K562 (cell line): ENCODE data around the gene FAM114A1. TPM values are rescaled to one million over a fixed set of nuclear protein-coding genes. Genes with fewer than 3 reads are reported as not detected.

Experiments used
- ATAC-seq: fragments of 200-7000 bp; cut with Tn5 transposase; 3 replicates; pipeline ENCODE4 v1.9.1; 2020; ENCODE audit warnings: moderate library complexity
- BruUV-seq: library from RNA; stranded (reverse); fragments of 400-500 nt; replicated peaks from 2 replicates; lab custom pipeline; 2021; lab: Mats Ljungman, UMichigan
- CTCF ChIA-PET: fragments of 300-600 bp; formaldehyde crosslinking; extraction: SDS; loops from one replicate; lab custom pipeline; 2021; ENCODE audit warnings: low intra/inter-chr PET ratio; lab: Yijun Ruan, JAX
- POLR2A ChIA-PET: fragments of 300-600, 350-650 bp; sonication (Branson Sonifier 250); formaldehyde crosslinking; extraction: SDS; loops from one replicate; lab custom pipeline; 2021; ENCODE audit warnings: antibody characterized with exemption, inconsistent platforms; lab: Yijun Ruan, JAX
- DNase-seq, 4 experiments: peaks; one replicate each; pipeline versions ENCODE4 v3.0.0 to v3.0.0-alpha.2; 2011 to 2018; ENCODE audit warnings: low spot score in 3 of 4, mixed read lengths in 3 of 4; ENCODE audit errors: extremely low read depth in 1 of 4
- FAIRE-seq: peaks from 2 replicates; lab custom pipeline; 2011; peaks lifted over from hg19 to GRCh38; lab: Jason Lieb, UNC
- H2AFZ ChIP-seq: 2 replicates; pipeline ENCODE4 v1.6.0; 2011; ENCODE audit warnings: low read depth, low read length, control low read depth, inconsistent platforms
- H3K27ac ChIP-seq: fragments of 200-600 bp; 3 replicates; pipeline ENCODE4 v1.8.0; 2011; ENCODE audit warnings: low read depth, mild to moderate bottlenecking, control low read depth, inconsistent platforms, low read length, moderate library complexity, mixed read lengths; ENCODE audit errors: extremely low read depth
- H3K27me3 ChIP-seq, 2 experiments: fragments of 300-600 bp in 1 of 2; 2 replicates in 1 of 2; 3 replicates in 1 of 2; pipeline versions ENCODE4 v1.6.0 to v1.8.0; 2011; ENCODE audit warnings: inconsistent platforms in 2 of 2, low read length in 2 of 2, mild to moderate bottlenecking in 1 of 2, mixed read lengths in 1 of 2, moderate library complexity in 1 of 2; ENCODE audit not compliant: control insufficient read depth in 2 of 2, insufficient read depth in 2 of 2
- H3K36me3 ChIP-seq: fragments of 300-600 bp; 3 replicates; pipeline ENCODE4 v1.8.0; 2011; ENCODE audit warnings: mild to moderate bottlenecking, low read length, inconsistent platforms; ENCODE audit not compliant: control insufficient read depth, insufficient read depth
- H3K4me1 ChIP-seq, 2 experiments: fragments of 200-600 bp in 1 of 2; replicated peaks in 1 of 2; 2 replicates in 1 of 2; 3 replicates in 1 of 2; pipeline versions ENCODE4 v1.5.1 to v1.8.0; 2011; ENCODE audit warnings: inconsistent platforms in 2 of 2, low read length in 2 of 2, mild to moderate bottlenecking in 1 of 2, mixed read lengths in 1 of 2, moderate library complexity in 1 of 2; ENCODE audit not compliant: control insufficient read depth in 2 of 2, insufficient read depth in 2 of 2
- H3K4me2 ChIP-seq: 2 replicates; pipeline ENCODE4 v1.6.1; 2011; ENCODE audit warnings: low read length, control low read depth, inconsistent platforms, mixed read lengths; ENCODE audit not compliant: insufficient read depth
- H3K4me3 ChIP-seq: fragments of 200-600 bp; sonication (generic), shearing (Covaris generic); 2 replicates; pipeline ENCODE4 v1.5.1; 2016; ENCODE audit warnings: control low read depth, inconsistent platforms
- H3K79me2 ChIP-seq: fragments of 200-600 bp; 3 replicates; pipeline ENCODE4 v1.8.0; 2011; ENCODE audit warnings: low read length, inconsistent platforms; ENCODE audit not compliant: control insufficient read depth, insufficient read depth
- H3K9ac ChIP-seq, 2 experiments: 2 replicates each; pipeline versions ENCODE4 v1.6.0 to v1.6.1; 2011; ENCODE audit warnings: low read depth in 2 of 2, low read length in 2 of 2, control low read depth in 1 of 2, inconsistent platforms in 1 of 2, mild to moderate bottlenecking in 1 of 2, mixed read lengths in 1 of 2; ENCODE audit not compliant: insufficient read depth in 1 of 2
- H3K9me1 ChIP-seq: one replicate; pipeline ENCODE4 v1.6.0; 2011; ENCODE audit warnings: inconsistent platforms, mild to moderate bottlenecking, low read length, moderate library complexity; ENCODE audit not compliant: control insufficient read depth, insufficient read depth
- H3K9me3 ChIP-seq: replicated peaks from 2 replicates; pipeline ENCODE4 v1.5.1; 2011; ENCODE audit warnings: low read depth, low read length, inconsistent platforms; ENCODE audit not compliant: control insufficient read depth, insufficient read depth
- H4K20me1 ChIP-seq: replicated peaks from 2 replicates; pipeline ENCODE4 v1.6.1; 2011; ENCODE audit warnings: low read length, inconsistent platforms, mixed read lengths; ENCODE audit not compliant: control insufficient read depth, insufficient read depth
- C11orf30 ChIP-seq: fragments of 450-650 bp; IDR thresholded peaks from 2 replicates; pipeline ENCODE4 v1.6.1; 2016; ENCODE audit warnings: low read depth, mild to moderate bottlenecking
- DDX20 ChIP-seq: fragments of 450-650 bp; IDR thresholded peaks from 2 replicates; pipeline ENCODE4 v1.6.1; 2016; ENCODE audit warnings: missing genetic modification characterization, low read depth, mild to moderate bottlenecking, missing compliant biosample characterization, moderate library complexity
- EP400 ChIP-seq: fragments of 450-650 bp; IDR thresholded peaks from 2 replicates; pipeline ENCODE4 v1.6.1; 2017; ENCODE audit warnings: antibody characterized with exemption, mild to moderate bottlenecking, moderate library complexity
- GTF2E2 ChIP-seq: fragments of 200-800 bp; sonication (Bioruptor generic); IDR thresholded peaks from 2 replicates; pipeline ENCODE4 v1.6.1; 2016; ENCODE audit warnings: missing genetic modification characterization, missing compliant biosample characterization
- KDM4B ChIP-seq, 2 experiments: fragments of 450-650 bp in 1 of 2; sonication (generic) in 1 of 2; IDR thresholded peaks; 2 replicates each; pipeline ENCODE4 v1.6.1; 2016 to 2017; ENCODE audit warnings: borderline replicate concordance in 2 of 2, antibody characterized with exemption in 1 of 2, low read depth in 1 of 2, mild to moderate bottlenecking in 1 of 2
- KLF6 ChIP-seq: fragments of 250-450 bp; sonication (Bioruptor Pico); IDR thresholded peaks from 2 replicates; pipeline ENCODE4 v1.4.0; 2020; ENCODE audit warnings: mild to moderate bottlenecking, moderate library complexity, borderline replicate concordance
- RBM34 ChIP-seq: fragments of 200-400 bp; formaldehyde crosslinking; IDR thresholded peaks from 2 replicates; pipeline ENCODE4 v1.6.1; 2018; ENCODE audit warnings: low read length, borderline replicate concordance; ENCODE audit not compliant: insufficient read depth
- SMARCC2 ChIP-seq: fragments of 450-650 bp; IDR thresholded peaks from 2 replicates; pipeline ENCODE4 v1.6.1; 2017; ENCODE audit warnings: antibody characterized with exemption, moderate library complexity, mild to moderate bottlenecking, low read depth
- SREBF1 ChIP-seq: fragments of 150-350 bp; IDR thresholded peaks from 2 replicates; pipeline ENCODE4 v1.6.1; 2014; ENCODE audit warnings: antibody characterized with exemption, low read depth, low read length, borderline replicate concordance
- ZNF12 ChIP-seq: sonication (generic); formaldehyde crosslinking; IDR thresholded peaks from 2 replicates; pipeline ENCODE4 v1.4.0; 2020; ENCODE audit warnings: mild to moderate bottlenecking, missing genetic modification reagents
- ZNF165 ChIP-seq: fragments of 250-450 bp; sonication (Bioruptor Pico); IDR thresholded peaks from 2 replicates; pipeline ENCODE4 v1.4.0; 2020; ENCODE audit warnings: borderline replicate concordance
- ZNF23 ChIP-seq: fragments of 250-450 bp; sonication (Bioruptor Pico); IDR thresholded peaks from 2 replicates; pipeline ENCODE4 v1.4.0; 2020; ENCODE audit warnings: mild to moderate bottlenecking
- WGBS: fragments of 100-300 bp; shearing (Covaris generic); methylation state at CpG from one replicate; pipeline ENCODE4 v1.1.6; 2016; ENCODE audit warnings: low coverage, mixed read lengths; ENCODE audit not compliant: insufficient coverage; ENCODE audit errors: missing lambda C conversion rate; 5-methylcytosine and 5-hydroxymethylcytosine counted together
- in situ Hi-C: fragments of 300-500 bp; cut with MboI; formaldehyde crosslinking; loops from 4 replicates; pipeline ENCODE4 v1.15.0; 2018; ENCODE audit warnings: inconsistent platforms, mixed read lengths
- intact Hi-C: fragments of 100-400 bp; cut with micrococcal nuclease; formaldehyde crosslinking; loops from 2 replicates; pipeline ENCODE4 v1.14.2; 2022
- polyA plus RNA-seq, 8 experiments: library from polyadenylated mRNA; depleted of rRNA in 4 of 8; stranded (reverse) in 5 of 8; unstranded in 3 of 8; fragments of >200 nt; fragmentation: Nextera tagmentation in 2 of 8; fragmentation: Illumina TruSeq in 1 of 8; extraction: Ambion mirVana in 2 of 8; extraction: Trizol in 1 of 8; gene quantifications; 2 replicates each; pipeline versions ENCODE4 v1.2.1 to v1.2.3, GENCODE V29; 2011 to 2014; ENCODE audit warnings: inconsistent platforms in 1 of 8, missing spikeins in 1 of 8
- total RNA-seq, 7 experiments: library from RNA; depleted of rRNA in 6 of 7; stranded (reverse); fragments of >200 nt in 6 of 7; fragmentation: Illumina TruSeq in 2 of 7; extraction: Trizol in 2 of 7; gene quantifications; 2 replicates each; pipeline versions ENCODE4 v1.2.1 to v1.2.3, GENCODE V29; 2011 to 2021; ENCODE audit warnings: low replicate concordance in 1 of 7
- TF ChIP-seq, protein P1 (sequence below): fragments of 250-450 bp; sonication (Bioruptor Pico); IDR thresholded peaks from 2 replicates; pipeline ENCODE4 v1.5.0; 2021; ENCODE audit warnings: mild to moderate bottlenecking, borderline replicate concordance

Gene FAM114A1
- total and polyA plus RNA-seq, 9 of the 15 experiments (the other 6 are each of a cell fraction or from before 2014, with no cell fraction given): 1.8 to 12.0 (median 4.3) TPM

DNA sequence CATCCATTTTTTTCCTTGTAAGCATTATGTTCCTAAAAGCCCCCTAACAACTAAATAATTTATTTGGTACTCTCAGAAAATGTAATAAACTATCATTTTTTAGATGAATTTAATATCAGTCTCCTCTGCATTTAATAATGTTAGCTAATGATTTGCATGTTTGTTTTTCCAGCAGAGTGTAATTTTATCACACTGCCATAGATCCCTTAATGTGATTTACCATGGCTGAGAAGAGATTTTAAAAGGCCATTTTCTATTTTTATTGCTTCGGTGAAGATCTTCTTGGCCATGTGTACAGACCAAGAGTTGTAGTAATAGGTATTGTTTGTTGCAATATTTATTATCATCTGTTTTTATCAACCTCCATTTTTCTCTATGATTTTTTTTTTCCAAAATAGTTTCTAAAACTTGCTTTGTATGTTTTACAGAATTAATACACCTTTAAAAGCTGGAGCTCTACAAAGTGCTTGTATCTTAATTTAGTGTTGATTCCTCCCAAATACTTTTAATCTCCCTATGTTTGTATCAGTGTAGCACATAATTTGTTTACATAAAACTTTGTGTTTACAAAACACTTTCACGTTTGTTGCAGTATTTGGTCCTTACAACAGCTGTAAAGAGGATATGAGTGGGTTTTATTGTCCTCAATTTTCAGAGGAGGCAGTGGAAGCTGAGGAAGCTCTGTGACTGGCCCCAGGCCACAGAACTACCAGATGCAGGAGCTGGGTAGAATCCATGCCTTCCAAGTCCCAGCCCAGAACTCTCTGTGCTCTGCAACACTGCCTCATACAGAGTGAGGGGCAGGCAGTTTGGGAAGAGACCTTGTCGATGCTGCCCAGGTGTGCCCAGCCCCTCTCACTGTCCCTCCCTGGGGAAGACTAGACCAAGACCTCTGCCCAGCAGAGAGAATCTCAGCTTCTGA is 58.1 kb downstream of the FAM114A1 start (continued):
- TF ChIP-seq KDM4B (IDR thresholded peaks at IDR 0.05; ENCODE audit: borderline replicate concordance in 2 of 2, low read depth in 1 of 2) (no peak), DDX20 (tag) (no peak), ZNF165 (CRISPR knock-in tag) (no peak)

DNA sequence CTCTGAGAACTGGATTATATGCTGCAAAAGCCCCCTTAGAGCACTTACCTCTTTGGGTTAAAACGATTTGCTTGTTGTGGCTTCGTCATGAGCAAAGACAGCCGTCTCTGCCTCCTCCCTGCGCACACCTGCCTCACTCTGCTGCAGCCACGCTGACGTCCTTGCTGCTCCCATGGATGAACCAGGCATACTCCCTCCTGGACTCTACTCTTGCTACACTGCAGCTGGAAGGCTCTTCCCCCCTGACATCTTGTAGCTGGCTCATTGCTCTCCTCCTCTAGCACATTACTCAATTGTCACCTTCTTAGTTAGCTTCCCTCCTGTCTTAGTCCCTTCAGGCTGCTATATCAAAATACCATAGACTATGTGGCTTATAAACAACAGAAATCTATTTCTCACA is 59.3 kb downstream of the FAM114A1 start:
- CTCF ChIA-PET: no interaction called here

More for the DNA sequence above, 59.3 kb downstream of the FAM114A1 start:
- DNase-seq (no peak), ATAC-seq (no peak), FAIRE-seq (no peak)
- Histone ChIP-seq H4K20me1 (no peaks in the 10 kb centered on the region), H3K79me2 (no peaks in the 10 kb centered on the region), H3K9me3 (no peaks in the 10 kb centered on the region), H3K9ac (no peak overlapping the region), H3K27me3 (no peaks in the 10 kb centered on the region), H2AFZ (no peak overlapping the region), H3K4me3 (no peak overlapping the region)
- BruUV-seq: no TSS peak
- intact Hi-C loops: no loop called here
- no peak for TF ChIP-seq ZNF12
- no peak for TF ChIP-seq KDM4B (IDR thresholded peaks at IDR 0.05; ENCODE audit: borderline replicate concordance in 2 of 2, low read depth in 1 of 2)
- TF ChIP-seq ZNF23 (CRISPR knock-in tag): no peak
- TF ChIP-seq SREBF1: no peak
- TF ChIP-seq C11orf30: no peak
- TF ChIP-seq KLF6: no peak
- no peak for TF ChIP-seq EP400
- no peak for TF ChIP-seq SMARCC2
- no peak for TF ChIP-seq GTF2E2 (tag)
- TF ChIP-seq, protein P1, sequence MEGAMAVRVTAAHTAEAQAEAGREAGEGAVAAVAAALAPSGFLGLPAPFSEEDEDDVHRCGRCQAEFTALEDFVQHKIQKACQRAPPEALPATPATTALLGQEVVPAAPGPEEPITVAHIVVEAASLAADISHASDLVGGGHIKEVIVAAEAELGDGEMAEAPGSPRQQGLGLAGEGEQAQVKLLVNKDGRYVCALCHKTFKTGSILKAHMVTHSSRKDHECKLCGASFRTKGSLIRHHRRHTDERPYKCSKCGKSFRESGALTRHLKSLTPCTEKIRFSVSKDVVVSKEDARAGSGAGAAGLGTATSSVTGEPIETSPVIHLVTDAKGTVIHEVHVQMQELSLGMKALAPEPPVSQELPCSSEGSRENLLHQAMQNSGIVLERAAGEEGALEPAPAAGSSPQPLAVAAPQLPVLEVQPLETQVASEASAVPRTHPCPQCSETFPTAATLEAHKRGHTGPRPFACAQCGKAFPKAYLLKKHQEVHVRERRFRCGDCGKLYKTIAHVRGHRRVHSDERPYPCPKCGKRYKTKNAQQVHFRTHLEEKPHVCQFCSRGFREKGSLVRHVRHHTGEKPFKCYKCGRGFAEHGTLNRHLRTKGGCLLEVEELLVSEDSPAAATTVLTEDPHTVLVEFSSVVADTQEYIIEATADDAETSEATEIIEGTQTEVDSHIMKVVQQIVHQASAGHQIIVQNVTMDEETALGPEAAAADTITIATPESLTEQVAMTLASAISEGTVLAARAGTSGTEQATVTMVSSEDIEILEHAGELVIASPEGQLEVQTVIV: no peak
- TF ChIP-seq RBM34: no peak
- TF ChIP-seq, all 486 proteins: peak for 0
- in situ Hi-C loops: no loop called here
- POLR2A ChIA-PET: interaction anchor here (0.6 to 2.1 kb wide), 4 partner anchors 9 to 39 kb away, joined by 3 to 7 read pairs (median 6); no protein-coding TSS in a partner anchor
- WGBS: 33% methylated on average over 6 of the region's 6 CpGs
- no peak overlapping the region for H3K4me2 ChIP-seq
- H3K9me1 ChIP-seq: no peaks in the 10 kb centered on the region
- H3K36me3 ChIP-seq: no peaks in the 10 kb centered on the region
- no peak overlapping the region for H3K27ac ChIP-seq
- peaks cover 0 to 3% of the 10 kb centered on the region in 2 experiments; a peak in 1 of 5 replicates for H3K4me1 ChIP-seq
